Loucy (cell line): ENCODE measurements around the gene EFS.

Experiments
- H2AFZ ChIP-seq: fragments of 200-600 bp; sonication (generic); 2 replicates; pipeline ENCODE4 v1.6.0; 2016; ENCODE audit warnings: antibody characterized with exemption, mild to moderate bottlenecking, low read length, moderate library complexity
- H3F3A ChIP-seq: fragments of 200-600 bp; 2 replicates; pipeline ENCODE4 v1.6.0; 2016; ENCODE audit warnings: antibody characterized with exemption, low read depth, mild to moderate bottlenecking
- H3K27me3 ChIP-seq: fragments of 200-600 bp; sonication (generic); 2 replicates; pipeline ENCODE4 v1.6.1; 2014; ENCODE audit warnings: low read length, mild to moderate bottlenecking; ENCODE audit not compliant: insufficient read depth, poor library complexity, severe bottlenecking
- H3K36me3 ChIP-seq: fragments of 200-600 bp; sonication (generic); 2 replicates; pipeline ENCODE4 v1.6.1; 2016; ENCODE audit warnings: low read length; ENCODE audit not compliant: insufficient read depth
- H3K4me1 ChIP-seq: fragments of 200-600 bp; sonication (generic); 2 replicates; pipeline ENCODE4 v1.5.1; 2014; ENCODE audit warnings: low read length, mild to moderate bottlenecking; ENCODE audit not compliant: insufficient read depth, poor library complexity, severe bottlenecking
- H3K4me2 ChIP-seq: fragments of 200-600 bp; sonication (generic); 2 replicates; pipeline ENCODE4 v1.6.0; 2014; ENCODE audit warnings: antibody characterized with exemption, low read length, low read depth, mild to moderate bottlenecking; ENCODE audit not compliant: poor library complexity, severe bottlenecking
- H3K4me3 ChIP-seq: fragments of 200-600 bp; sonication (generic); 2 replicates; pipeline ENCODE4 v1.5.1; 2014; ENCODE audit warnings: low read length, mild to moderate bottlenecking, mixed read lengths; ENCODE audit not compliant: poor library complexity, severe bottlenecking
- H3K79me2 ChIP-seq: fragments of 200-600 bp; sonication (generic); 2 replicates; pipeline ENCODE4 v1.6.1; 2014; ENCODE audit warnings: low read length; ENCODE audit not compliant: insufficient read depth
- H3K9ac ChIP-seq: fragments of 200-600 bp; sonication (generic); 2 replicates; pipeline ENCODE4 v1.6.0; 2014; ENCODE audit warnings: mild to moderate bottlenecking, low read depth, low read length, moderate library complexity; ENCODE audit not compliant: poor library complexity, severe bottlenecking
- H3K9me2 ChIP-seq: fragments of 200-600 bp; sonication (generic); replicated peaks from 2 replicates; pipeline ENCODE4 v1.6.1; 2016; ENCODE audit warnings: low read depth, low read length, mixed read lengths
- H3K9me3 ChIP-seq: fragments of 200-600 bp; sonication (generic); 2 replicates; pipeline ENCODE4 v1.6.1; 2014; ENCODE audit warnings: mild to moderate bottlenecking, antibody characterized with exemption, low read length, low read depth; ENCODE audit not compliant: insufficient read depth
- H4K20me1 ChIP-seq: fragments of 200-600 bp; sonication (generic); 2 replicates; pipeline ENCODE4 v1.6.0; 2014; ENCODE audit warnings: antibody characterized with exemption, low read length, mild to moderate bottlenecking; ENCODE audit not compliant: insufficient read depth, poor library complexity, severe bottlenecking
- CTCF ChIP-seq: fragments of 200-600 bp; sonication (generic); conservative IDR thresholded peaks from 2 replicates; pipeline ENCODE4 v1.5.1; 2014; ENCODE audit warnings: mild to moderate bottlenecking, antibody characterized with exemption, low read length
- EZH2phosphoT487 ChIP-seq: fragments of 200-600 bp; IDR thresholded peaks from 2 replicates; pipeline ENCODE4 v1.6.1; 2018; ENCODE audit warnings: antibody characterized with exemption, mild to moderate bottlenecking, moderate library complexity, borderline replicate concordance

The EFS gene

GRCh38 chr14:23319746-23320583 is 45.0 kb downstream of the EFS start:
- Histone ChIP-seq H3K9ac (peak overlapping the region; percentile 79), H3K27me3 (no peaks in the 10 kb centered on the region), H3K79me2 (peaks cover 36% of the 10 kb centered on the region), H3K4me2 (peak overlapping the region; percentile 96), H3F3A (no peaks in the 10 kb centered on the region), H3K4me3 (peak overlapping the region; percentile 77), H2AFZ (peak overlapping the region; percentile 58; the same call in 1 of the 2 replicates), H3K4me1 (peaks cover 27% of the 10 kb centered on the region), H3K9me3 (no peaks in the 10 kb centered on the region), H3K9me2 (no peaks in the 10 kb centered on the region), H4K20me1 (peaks cover 31% of the 10 kb centered on the region), H3K36me3 (peaks cover 17% of the 10 kb centered on the region; the same call in 1 of the 2 replicates)
- TF ChIP-seq EZH2phosphoT487: no peak
- TF ChIP-seq CTCF: no peak

GRCh38 chr14:23316300-23316699 is 48.7 kb downstream of the EFS start:
- H3K4me1 ChIP-seq: peaks cover 10% of the 10 kb centered on the region
- no peaks in the 10 kb centered on the region for H3K9me3 ChIP-seq
- H2AFZ ChIP-seq: no peak overlapping the region
- no peak overlapping the region for H3K4me3 ChIP-seq
- H3K9ac ChIP-seq: no peak overlapping the region
- no peaks in the 10 kb centered on the region for H3K9me2 ChIP-seq
- no peak overlapping the region for H3K4me2 ChIP-seq
- H3K36me3 ChIP-seq: no peaks in the 10 kb centered on the region
- TF ChIP-seq EZH2phosphoT487 (no peak), CTCF (no peak)
- no peaks in the 10 kb centered on the region for H3K79me2 ChIP-seq
- no peaks in the 10 kb centered on the region for H4K20me1 ChIP-seq
- no peaks in the 10 kb centered on the region for H3F3A ChIP-seq
- no peaks in the 10 kb centered on the region for H3K27me3 ChIP-seq

GRCh38 chr14:23310546-23310945 is 54.4 kb downstream of the EFS start:
- Histone ChIP-seq H4K20me1 (peaks cover 9% of the 10 kb centered on the region), H3F3A (no peaks in the 10 kb centered on the region), H3K4me2 (peak overlapping the region; percentile 91), H2AFZ (no peak overlapping the region), H3K79me2 (peaks cover 50% of the 10 kb centered on the region), H3K4me3 (peak overlapping the region; percentile 4), H3K27me3 (no peaks in the 10 kb centered on the region), H3K36me3 (no peaks in the 10 kb centered on the region), H3K9me3 (no peaks in the 10 kb centered on the region), H3K4me1 (peaks cover 31% of the 10 kb centered on the region), H3K9ac (peak overlapping the region; percentile 97), H3K9me2 (no peaks in the 10 kb centered on the region)
- TF ChIP-seq EZH2phosphoT487 (no peak), CTCF (no peak)
